ENCODE data around the gene SHB. TPM values are rescaled to one million over a fixed set of nuclear protein-coding genes. Genes with fewer than 3 reads are reported as not detected.
A peak's percentile ranks its signal among the peaks of the same experiment; 100 is the strongest.

The SHB gene
- total and polyA plus RNA-seq, 2 donors from 2014 or later, result 16.4 to 39.8 TPM

DNA sequence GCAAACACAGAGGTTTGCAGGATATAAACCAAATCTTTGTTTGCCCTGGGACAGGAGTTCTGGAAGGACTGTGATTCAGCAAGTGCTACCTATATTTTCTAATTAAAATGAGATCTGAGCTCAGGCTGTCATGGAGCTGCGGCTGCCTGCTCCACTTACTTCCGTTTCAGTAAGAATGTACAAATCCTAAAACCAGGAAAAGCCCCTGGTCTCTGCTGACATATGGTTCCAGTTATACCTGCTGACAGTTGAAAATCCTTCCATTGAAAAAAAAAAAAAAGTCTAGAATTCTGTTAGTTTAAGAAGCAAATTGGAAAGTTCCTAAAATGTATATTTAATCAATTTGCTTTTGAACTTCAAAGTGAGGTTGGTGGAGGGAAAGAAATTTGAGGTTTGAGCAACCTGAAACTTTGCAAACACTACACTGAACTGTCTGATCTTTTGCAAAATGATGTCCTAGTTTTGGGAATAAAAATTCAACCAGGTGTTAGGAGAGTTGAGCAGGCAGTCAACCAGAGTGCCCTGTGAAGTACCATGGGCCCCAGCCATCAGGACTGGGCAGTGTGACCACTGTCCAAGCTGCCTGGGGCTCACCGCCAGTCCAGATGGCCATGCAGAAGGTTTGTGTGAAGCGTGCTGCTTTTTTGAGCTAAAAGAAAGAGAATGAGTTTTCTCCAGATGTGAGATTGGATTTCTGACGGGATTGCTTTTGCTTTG lies 50.6 kb downstream of the SHB start:
- intact Hi-C loops (cut with DNase I), result no loop called here
- DNase-seq (no peak), FAIRE-seq (no peak)
- Histone ChIP-seq H3K9me3 (ENCODE audit: control insufficient read depth in 2 of 3, insufficient read depth in 1 of 3, low read length in 3 of 3) (no peaks in the 10 kb centered on the region), H3K27ac (ENCODE audit: low read depth in 2 of 2, low read length in 2 of 2) (peak overlapping the region in 1 of 2 donors; percentile 38), H3K4me1 (ENCODE audit: control insufficient read depth in 2 of 3, insufficient read depth in 2 of 3, low read depth in 1 of 3, low read length in 3 of 3) (peaks cover 0 to 39% (median 36%) of the 10 kb centered on the region in 3 donors), H3K4me3 (ENCODE audit: low read length in 3 of 3) (no peak overlapping the region), H3K9ac (ENCODE audit: low read length in 3 of 3) (no peak overlapping the region), H3K36me3 (ENCODE audit: control insufficient read depth in 2 of 3, insufficient read depth in 3 of 3, low read length in 3 of 3) (peaks cover 0 to 16% (median 2%) of the 10 kb centered on the region in 3 donors), H3K27me3 (ENCODE audit: control insufficient read depth, insufficient read depth, low read length) (no peaks in the 10 kb centered on the region)
- TF ChIP-seq, protein P1, sequence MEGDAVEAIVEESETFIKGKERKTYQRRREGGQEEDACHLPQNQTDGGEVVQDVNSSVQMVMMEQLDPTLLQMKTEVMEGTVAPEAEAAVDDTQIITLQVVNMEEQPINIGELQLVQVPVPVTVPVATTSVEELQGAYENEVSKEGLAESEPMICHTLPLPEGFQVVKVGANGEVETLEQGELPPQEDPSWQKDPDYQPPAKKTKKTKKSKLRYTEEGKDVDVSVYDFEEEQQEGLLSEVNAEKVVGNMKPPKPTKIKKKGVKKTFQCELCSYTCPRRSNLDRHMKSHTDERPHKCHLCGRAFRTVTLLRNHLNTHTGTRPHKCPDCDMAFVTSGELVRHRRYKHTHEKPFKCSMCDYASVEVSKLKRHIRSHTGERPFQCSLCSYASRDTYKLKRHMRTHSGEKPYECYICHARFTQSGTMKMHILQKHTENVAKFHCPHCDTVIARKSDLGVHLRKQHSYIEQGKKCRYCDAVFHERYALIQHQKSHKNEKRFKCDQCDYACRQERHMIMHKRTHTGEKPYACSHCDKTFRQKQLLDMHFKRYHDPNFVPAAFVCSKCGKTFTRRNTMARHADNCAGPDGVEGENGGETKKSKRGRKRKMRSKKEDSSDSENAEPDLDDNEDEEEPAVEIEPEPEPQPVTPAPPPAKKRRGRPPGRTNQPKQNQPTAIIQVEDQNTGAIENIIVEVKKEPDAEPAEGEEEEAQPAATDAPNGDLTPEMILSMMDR (IDR thresholded peaks at IDR 0.05; ENCODE audit: borderline replicate concordance, extremely low read depth, insufficient read depth), result no peak

DNA sequence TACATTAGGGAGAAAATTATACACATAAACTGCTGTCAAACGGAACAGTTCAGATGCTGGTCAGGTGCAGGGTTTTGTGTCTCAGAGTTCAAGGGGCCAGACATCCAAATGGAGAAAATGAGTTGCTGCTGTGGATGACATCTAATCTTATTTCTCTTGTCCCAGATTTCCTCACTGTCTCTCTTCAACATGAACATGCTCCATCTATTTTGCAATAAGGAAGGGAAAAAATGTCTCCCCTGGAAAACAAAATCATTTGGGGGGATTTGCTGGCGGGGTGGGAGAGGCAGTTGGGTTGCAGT lies 51.2 kb downstream of the SHB start:
- H3K4me1 ChIP-seq (ENCODE audit: control insufficient read depth in 2 of 3, insufficient read depth in 2 of 3, low read depth in 1 of 3, low read length in 3 of 3), result peaks cover 0 to 35% (median 33%) of the 10 kb centered on the region in 3 donors
- FAIRE-seq (no peak), DNase-seq (no peak)
- H3K27me3 ChIP-seq (ENCODE audit: control insufficient read depth, insufficient read depth, low read length), result no peaks in the 10 kb centered on the region
- no peak overlapping the region for H3K9ac ChIP-seq (ENCODE audit: low read length in 3 of 3)
- H3K4me3 ChIP-seq (ENCODE audit: low read length in 3 of 3), result no peak overlapping the region
- TF ChIP-seq, protein P1 (IDR thresholded peaks at IDR 0.05; ENCODE audit: borderline replicate concordance, extremely low read depth, insufficient read depth), result no peak
- no peaks in the 10 kb centered on the region for H3K9me3 ChIP-seq (ENCODE audit: control insufficient read depth in 2 of 3, insufficient read depth in 1 of 3, low read length in 3 of 3)
- no peak overlapping the region for H3K27ac ChIP-seq (ENCODE audit: low read depth in 2 of 2, low read length in 2 of 2)
- H3K36me3 ChIP-seq (ENCODE audit: control insufficient read depth in 2 of 3, insufficient read depth in 3 of 3, low read length in 3 of 3), result peaks cover 0 to 16% (median 4%) of the 10 kb centered on the region in 3 donors
- intact Hi-C loops (cut with DNase I), result no loop called here

DNA sequence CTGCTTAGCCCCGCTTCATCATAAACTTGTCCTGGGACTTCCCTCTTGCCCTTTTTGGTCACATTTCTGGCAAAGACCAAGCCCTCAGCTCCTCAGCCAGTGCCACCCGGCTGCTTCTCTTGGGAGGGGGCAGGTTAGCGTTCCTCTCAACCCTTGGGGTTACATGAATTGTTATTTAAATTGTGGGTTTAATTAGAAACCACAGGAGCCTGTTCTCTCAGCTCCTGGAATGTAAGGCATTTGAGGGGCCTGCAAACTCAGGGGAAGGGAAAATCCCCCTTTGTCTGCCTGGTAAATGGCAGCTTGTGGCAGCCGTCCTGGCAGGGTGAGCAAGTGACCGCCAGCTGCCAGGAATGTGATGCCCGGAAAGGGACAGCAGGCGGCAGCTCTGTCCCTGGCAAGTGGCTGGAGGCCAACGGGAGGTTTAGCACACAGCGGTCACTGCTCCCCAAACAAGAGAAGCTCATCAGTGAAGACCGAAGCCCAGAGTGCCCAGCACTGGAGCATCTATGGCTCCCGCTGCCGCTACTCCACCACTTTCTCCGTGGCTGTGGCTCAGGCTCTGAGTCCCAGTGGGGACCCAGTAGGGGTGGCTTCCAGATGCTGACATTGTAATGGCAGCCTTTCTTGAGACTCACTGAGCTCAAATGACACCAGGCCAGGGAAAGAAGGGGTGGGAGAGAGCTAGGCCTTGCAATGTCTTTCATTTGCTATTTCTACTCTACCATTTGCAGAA lies 51.7 kb downstream of the SHB start:
- DNase-seq (peak; percentile 78 to 87 (median 80)), FAIRE-seq (no peak)
- H3K4me3 ChIP-seq (ENCODE audit: low read length in 3 of 3), result no peak overlapping the region
- intact Hi-C loops (cut with DNase I), result no loop called here
- no peaks in the 10 kb centered on the region for H3K27me3 ChIP-seq (ENCODE audit: control insufficient read depth, insufficient read depth, low read length)
- H3K27ac ChIP-seq (ENCODE audit: low read depth in 2 of 2, low read length in 2 of 2), result peak overlapping the region; percentile 25 to 48
- peaks cover 0 to 32% (median 31%) of the 10 kb centered on the region in 3 donors for H3K4me1 ChIP-seq (ENCODE audit: control insufficient read depth in 2 of 3, insufficient read depth in 2 of 3, low read depth in 1 of 3, low read length in 3 of 3)
- peak overlapping the region in 1 of 3 donors; percentile 60 for H3K9ac ChIP-seq (ENCODE audit: low read length in 3 of 3)
- peaks cover 0 to 16% (median 7%) of the 10 kb centered on the region in 3 donors for H3K36me3 ChIP-seq (ENCODE audit: control insufficient read depth in 2 of 3, insufficient read depth in 3 of 3, low read length in 3 of 3)
- H3K9me3 ChIP-seq (ENCODE audit: control insufficient read depth in 2 of 3, insufficient read depth in 1 of 3, low read length in 3 of 3), result no peaks in the 10 kb centered on the region
- TF ChIP-seq, protein P1 (IDR thresholded peaks at IDR 0.05; ENCODE audit: borderline replicate concordance, extremely low read depth, insufficient read depth), result peak; percentile 59
